K562 (cell line): ENCODE data around the gene EHBP1. TPM values are rescaled to one million over a fixed set of nuclear protein-coding genes. Genes with fewer than 3 reads are reported as not detected.

Source experiments
- ATAC-seq: fragments of 200-7000 bp; cut with Tn5 transposase; 3 replicates; pipeline ENCODE4 v1.9.1; 2020; ENCODE audit warnings: moderate library complexity
- BruUV-seq: library from RNA; stranded (reverse); fragments of 400-500 nt; replicated peaks from 2 replicates; lab custom pipeline; 2021; lab: Mats Ljungman, UMichigan
- CTCF ChIA-PET: fragments of 300-600 bp; formaldehyde crosslinking; extraction: SDS; loops from one replicate; lab custom pipeline; 2021; ENCODE audit warnings: low intra/inter-chr PET ratio; lab: Yijun Ruan, JAX
- POLR2A ChIA-PET: fragments of 300-600, 350-650 bp; sonication (Branson Sonifier 250); formaldehyde crosslinking; extraction: SDS; loops from one replicate; lab custom pipeline; 2021; ENCODE audit warnings: antibody characterized with exemption, inconsistent platforms; lab: Yijun Ruan, JAX
- DNase-seq, 4 experiments: peaks; one replicate each; pipeline versions ENCODE4 v3.0.0 to v3.0.0-alpha.2; 2011 to 2018; ENCODE audit warnings: low spot score in 3 of 4, mixed read lengths in 3 of 4; ENCODE audit errors: extremely low read depth in 1 of 4
- FAIRE-seq: peaks from 2 replicates; lab custom pipeline; 2011; peaks lifted over from hg19 to GRCh38; lab: Jason Lieb, UNC
- H2AFZ ChIP-seq: 2 replicates; pipeline ENCODE4 v1.6.0; 2011; ENCODE audit warnings: low read depth, low read length, control low read depth, inconsistent platforms
- H3K27ac ChIP-seq: fragments of 200-600 bp; 3 replicates; pipeline ENCODE4 v1.8.0; 2011; ENCODE audit warnings: low read depth, mild to moderate bottlenecking, control low read depth, inconsistent platforms, low read length, moderate library complexity, mixed read lengths; ENCODE audit errors: extremely low read depth
- H3K27me3 ChIP-seq, 2 experiments: fragments of 300-600 bp in 1 of 2; 2 replicates in 1 of 2; 3 replicates in 1 of 2; pipeline versions ENCODE4 v1.6.0 to v1.8.0; 2011; ENCODE audit warnings: inconsistent platforms in 2 of 2, low read length in 2 of 2, mild to moderate bottlenecking in 1 of 2, mixed read lengths in 1 of 2, moderate library complexity in 1 of 2; ENCODE audit not compliant: control insufficient read depth in 2 of 2, insufficient read depth in 2 of 2
- H3K36me3 ChIP-seq: fragments of 300-600 bp; 3 replicates; pipeline ENCODE4 v1.8.0; 2011; ENCODE audit warnings: mild to moderate bottlenecking, low read length, inconsistent platforms; ENCODE audit not compliant: control insufficient read depth, insufficient read depth
- H3K4me1 ChIP-seq, 2 experiments: fragments of 200-600 bp in 1 of 2; replicated peaks in 1 of 2; 2 replicates in 1 of 2; 3 replicates in 1 of 2; pipeline versions ENCODE4 v1.5.1 to v1.8.0; 2011; ENCODE audit warnings: inconsistent platforms in 2 of 2, low read length in 2 of 2, mild to moderate bottlenecking in 1 of 2, mixed read lengths in 1 of 2, moderate library complexity in 1 of 2; ENCODE audit not compliant: control insufficient read depth in 2 of 2, insufficient read depth in 2 of 2
- H3K4me2 ChIP-seq: 2 replicates; pipeline ENCODE4 v1.6.1; 2011; ENCODE audit warnings: low read length, control low read depth, inconsistent platforms, mixed read lengths; ENCODE audit not compliant: insufficient read depth
- H3K4me3 ChIP-seq: fragments of 200-600 bp; sonication (generic), shearing (Covaris generic); 2 replicates; pipeline ENCODE4 v1.5.1; 2016; ENCODE audit warnings: control low read depth, inconsistent platforms
- H3K79me2 ChIP-seq: fragments of 200-600 bp; 3 replicates; pipeline ENCODE4 v1.8.0; 2011; ENCODE audit warnings: low read length, inconsistent platforms; ENCODE audit not compliant: control insufficient read depth, insufficient read depth
- H3K9ac ChIP-seq, 2 experiments: 2 replicates each; pipeline versions ENCODE4 v1.6.0 to v1.6.1; 2011; ENCODE audit warnings: low read depth in 2 of 2, low read length in 2 of 2, control low read depth in 1 of 2, inconsistent platforms in 1 of 2, mild to moderate bottlenecking in 1 of 2, mixed read lengths in 1 of 2; ENCODE audit not compliant: insufficient read depth in 1 of 2
- H3K9me1 ChIP-seq: one replicate; pipeline ENCODE4 v1.6.0; 2011; ENCODE audit warnings: inconsistent platforms, mild to moderate bottlenecking, low read length, moderate library complexity; ENCODE audit not compliant: control insufficient read depth, insufficient read depth
- H3K9me3 ChIP-seq: replicated peaks from 2 replicates; pipeline ENCODE4 v1.5.1; 2011; ENCODE audit warnings: low read depth, low read length, inconsistent platforms; ENCODE audit not compliant: control insufficient read depth, insufficient read depth
- H4K20me1 ChIP-seq: replicated peaks from 2 replicates; pipeline ENCODE4 v1.6.1; 2011; ENCODE audit warnings: low read length, inconsistent platforms, mixed read lengths; ENCODE audit not compliant: control insufficient read depth, insufficient read depth
- C11orf30 ChIP-seq: fragments of 450-650 bp; IDR thresholded peaks from 2 replicates; pipeline ENCODE4 v1.6.1; 2016; ENCODE audit warnings: low read depth, mild to moderate bottlenecking
- CCAR2 ChIP-seq: fragments of 200-400 bp; formaldehyde crosslinking; IDR thresholded peaks from 2 replicates; pipeline ENCODE4 v1.6.1; 2017; ENCODE audit warnings: mild to moderate bottlenecking, low read depth, low read length
- FOXA1 ChIP-seq: fragments of 450-650 bp; IDR thresholded peaks from 2 replicates; pipeline ENCODE4 v1.6.1; 2016; ENCODE audit warnings: mild to moderate bottlenecking, borderline replicate concordance
- SETDB1 ChIP-seq: IDR thresholded peaks from one replicate; pipeline ENCODE4 v1.6.1; 2012; ENCODE audit warnings: low read length, control low read depth, inconsistent platforms
- SRSF3 ChIP-seq: fragments of 200-400 bp; formaldehyde crosslinking; IDR thresholded peaks from 2 replicates; pipeline ENCODE4 v1.6.1; 2016; ENCODE audit warnings: mild to moderate bottlenecking, low read length, moderate library complexity; ENCODE audit not compliant: insufficient read depth
- TBP ChIP-seq: optimal IDR thresholded peaks from 2 replicates; pipeline ENCODE3; 2011; ENCODE audit warnings: low read depth, low read length, improper control_type of control experiment
- ZNF316 ChIP-seq: fragments of 450-650 bp; IDR thresholded peaks from 2 replicates; pipeline ENCODE4 v1.6.1; 2016
- WGBS: fragments of 100-300 bp; shearing (Covaris generic); methylation state at CpG from one replicate; pipeline ENCODE4 v1.1.6; 2016; ENCODE audit warnings: low coverage, mixed read lengths; ENCODE audit not compliant: insufficient coverage; ENCODE audit errors: missing lambda C conversion rate; 5-methylcytosine and 5-hydroxymethylcytosine counted together
- in situ Hi-C: fragments of 300-500 bp; cut with MboI; formaldehyde crosslinking; loops from 4 replicates; pipeline ENCODE4 v1.15.0; 2018; ENCODE audit warnings: inconsistent platforms, mixed read lengths
- intact Hi-C: fragments of 100-400 bp; cut with micrococcal nuclease; formaldehyde crosslinking; loops from 2 replicates; pipeline ENCODE4 v1.14.2; 2022
- polyA plus RNA-seq, 8 experiments: library from polyadenylated mRNA; depleted of rRNA in 4 of 8; stranded (reverse) in 5 of 8; unstranded in 3 of 8; fragments of >200 nt; fragmentation: Nextera tagmentation in 2 of 8; fragmentation: Illumina TruSeq in 1 of 8; extraction: Ambion mirVana in 2 of 8; extraction: Trizol in 1 of 8; gene quantifications; 2 replicates each; pipeline versions ENCODE4 v1.2.1 to v1.2.3, GENCODE V29; 2011 to 2014; ENCODE audit warnings: inconsistent platforms in 1 of 8, missing spikeins in 1 of 8
- total RNA-seq, 7 experiments: library from RNA; depleted of rRNA in 6 of 7; stranded (reverse); fragments of >200 nt in 6 of 7; fragmentation: Illumina TruSeq in 2 of 7; extraction: Trizol in 2 of 7; gene quantifications; 2 replicates each; pipeline versions ENCODE4 v1.2.1 to v1.2.3, GENCODE V29; 2011 to 2021; ENCODE audit warnings: low replicate concordance in 1 of 7
- TF ChIP-seq, protein P1 (sequence below): fragments of 450-650 bp; formaldehyde crosslinking; IDR thresholded peaks from 2 replicates; pipeline ENCODE4 v1.4.0; 2020; ENCODE audit warnings: mild to moderate bottlenecking, moderate library complexity
- TF ChIP-seq, protein P2 (sequence below): sonication (generic); formaldehyde crosslinking; IDR thresholded peaks from 2 replicates; pipeline ENCODE4 v1.8.0; 2023; ENCODE audit warnings: missing genetic modification reagents, mild to moderate bottlenecking, borderline replicate concordance

EHBP1 gene
- total and polyA plus RNA-seq, 9 of the 15 experiments (the other 6 are each of a cell fraction or from before 2014, with no cell fraction given) = 8.9 to 26.6 (median 19.3) TPM

DNA sequence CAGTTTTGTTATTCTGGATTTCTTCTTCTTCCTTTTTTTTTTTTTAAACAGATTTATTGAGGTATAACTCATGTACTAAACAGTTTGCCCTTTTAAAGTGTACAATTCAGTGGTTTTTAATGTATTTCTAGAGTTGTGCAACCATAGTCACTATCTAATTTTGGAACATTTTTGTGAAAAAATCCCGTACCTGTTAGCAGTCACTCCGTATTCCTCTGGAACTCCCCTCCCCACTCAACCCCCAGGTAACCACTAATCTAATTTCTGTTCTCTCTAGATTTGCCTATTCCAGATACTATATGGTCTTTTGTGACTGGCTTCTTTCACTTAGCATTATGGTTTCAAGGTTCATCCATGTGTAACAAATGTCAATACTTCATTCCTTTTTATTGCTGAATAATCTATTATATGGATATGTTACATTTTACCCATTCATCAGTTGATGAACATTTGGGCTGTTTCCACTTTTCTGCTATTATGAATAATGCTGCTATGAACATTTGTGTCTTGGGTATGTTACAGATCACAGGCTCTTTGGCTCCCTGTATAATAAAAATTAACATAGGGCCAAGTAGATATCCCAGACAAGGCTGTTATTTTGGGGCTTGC, 21.9 kb downstream of the EHBP1 start:
- Histone ChIP-seq H3K9ac (no peak overlapping the region), H4K20me1 (peaks cover 10% of the 10 kb centered on the region), H3K9me3 (no peaks in the 10 kb centered on the region; the same call in 1 of the 2 replicates), H3K4me2 (no peak overlapping the region), H3K27ac (no peak overlapping the region), H3K9me1 (no peaks in the 10 kb centered on the region), H3K4me3 (no peak overlapping the region), H2AFZ (no peak overlapping the region), H3K79me2 (peaks cover 35% of the 10 kb centered on the region), H3K27me3 (no peaks in the 10 kb centered on the region), H3K4me1 (peaks cover 0 to 5% of the 10 kb centered on the region in 2 experiments; a peak in 3 of 5 replicates), H3K36me3 (no peaks in the 10 kb centered on the region)
- TF ChIP-seq C11orf30 = peak; percentile 57; the same call in 1 of the 2 replicates
- TF ChIP-seq SETDB1 = no peak
- TF ChIP-seq SRSF3 = no peak
- TF ChIP-seq FOXA1 = no peak
- no peak for TF ChIP-seq TBP
- TF ChIP-seq, protein P1, sequence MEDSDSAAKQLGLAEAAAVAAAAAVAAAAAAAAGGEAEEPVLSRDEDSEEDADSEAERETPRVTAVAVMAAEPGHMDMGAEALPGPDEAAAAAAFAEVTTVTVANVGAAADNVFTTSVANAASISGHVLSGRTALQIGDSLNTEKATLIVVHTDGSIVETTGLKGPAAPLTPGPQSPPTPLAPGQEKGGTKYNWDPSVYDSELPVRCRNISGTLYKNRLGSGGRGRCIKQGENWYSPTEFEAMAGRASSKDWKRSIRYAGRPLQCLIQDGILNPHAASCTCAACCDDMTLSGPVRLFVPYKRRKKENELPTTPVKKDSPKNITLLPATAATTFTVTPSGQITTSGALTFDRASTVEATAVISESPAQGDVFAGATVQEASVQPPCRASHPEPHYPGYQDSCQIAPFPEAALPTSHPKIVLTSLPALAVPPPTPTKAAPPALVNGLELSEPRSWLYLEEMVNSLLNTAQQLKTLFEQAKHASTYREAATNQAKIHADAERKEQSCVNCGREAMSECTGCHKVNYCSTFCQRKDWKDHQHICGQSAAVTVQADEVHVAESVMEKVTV = no peak
- TF ChIP-seq CCAR2 = no peak
- TF ChIP-seq, protein P2, sequence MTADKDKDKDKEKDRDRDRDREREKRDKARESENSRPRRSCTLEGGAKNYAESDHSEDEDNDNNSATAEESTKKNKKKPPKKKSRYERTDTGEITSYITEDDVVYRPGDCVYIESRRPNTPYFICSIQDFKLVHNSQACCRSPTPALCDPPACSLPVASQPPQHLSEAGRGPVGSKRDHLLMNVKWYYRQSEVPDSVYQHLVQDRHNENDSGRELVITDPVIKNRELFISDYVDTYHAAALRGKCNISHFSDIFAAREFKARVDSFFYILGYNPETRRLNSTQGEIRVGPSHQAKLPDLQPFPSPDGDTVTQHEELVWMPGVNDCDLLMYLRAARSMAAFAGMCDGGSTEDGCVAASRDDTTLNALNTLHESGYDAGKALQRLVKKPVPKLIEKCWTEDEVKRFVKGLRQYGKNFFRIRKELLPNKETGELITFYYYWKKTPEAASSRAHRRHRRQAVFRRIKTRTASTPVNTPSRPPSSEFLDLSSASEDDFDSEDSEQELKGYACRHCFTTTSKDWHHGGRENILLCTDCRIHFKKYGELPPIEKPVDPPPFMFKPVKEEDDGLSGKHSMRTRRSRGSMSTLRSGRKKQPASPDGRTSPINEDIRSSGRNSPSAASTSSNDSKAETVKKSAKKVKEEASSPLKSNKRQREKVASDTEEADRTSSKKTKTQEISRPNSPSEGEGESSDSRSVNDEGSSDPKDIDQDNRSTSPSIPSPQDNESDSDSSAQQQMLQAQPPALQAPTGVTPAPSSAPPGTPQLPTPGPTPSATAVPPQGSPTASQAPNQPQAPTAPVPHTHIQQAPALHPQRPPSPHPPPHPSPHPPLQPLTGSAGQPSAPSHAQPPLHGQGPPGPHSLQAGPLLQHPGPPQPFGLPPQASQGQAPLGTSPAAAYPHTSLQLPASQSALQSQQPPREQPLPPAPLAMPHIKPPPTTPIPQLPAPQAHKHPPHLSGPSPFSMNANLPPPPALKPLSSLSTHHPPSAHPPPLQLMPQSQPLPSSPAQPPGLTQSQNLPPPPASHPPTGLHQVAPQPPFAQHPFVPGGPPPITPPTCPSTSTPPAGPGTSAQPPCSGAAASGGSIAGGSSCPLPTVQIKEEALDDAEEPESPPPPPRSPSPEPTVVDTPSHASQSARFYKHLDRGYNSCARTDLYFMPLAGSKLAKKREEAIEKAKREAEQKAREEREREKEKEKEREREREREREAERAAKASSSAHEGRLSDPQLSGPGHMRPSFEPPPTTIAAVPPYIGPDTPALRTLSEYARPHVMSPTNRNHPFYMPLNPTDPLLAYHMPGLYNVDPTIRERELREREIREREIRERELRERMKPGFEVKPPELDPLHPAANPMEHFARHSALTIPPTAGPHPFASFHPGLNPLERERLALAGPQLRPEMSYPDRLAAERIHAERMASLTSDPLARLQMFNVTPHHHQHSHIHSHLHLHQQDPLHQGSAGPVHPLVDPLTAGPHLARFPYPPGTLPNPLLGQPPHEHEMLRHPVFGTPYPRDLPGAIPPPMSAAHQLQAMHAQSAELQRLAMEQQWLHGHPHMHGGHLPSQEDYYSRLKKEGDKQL (CRISPR knock-in tag) = no peak
- TF ChIP-seq ZNF316 = peak; percentile 61
- no TSS peak for BruUV-seq
- ATAC-seq (no peak), FAIRE-seq (no peak), DNase-seq (no peak)
- ChIA-PET POLR2A (no interaction called here), CTCF (no interaction called here)
- 74% methylated on average over 2 of the region's 2 CpGs for WGBS
- intact Hi-C loops = loop anchor here (5.0 kb wide), 1 partner anchor 270 kb away; no protein-coding TSS in a partner anchor
- in situ Hi-C loops = no loop called here
